Activated naive CD4-positive, alpha-beta T cell (primary cell): ENCODE results near the gene CFAP161.
"Not testable (repeated sequence)": the region's sequence is repeated elsewhere in the genome, so short reads cannot be mapped to it uniquely, and the experiment has no call there.

Experiments
- DNase-seq, 4 experiments: peaks; one replicate each; lab custom pipeline; 2025; lab: John Stamatoyannopoulos, UW

Gene CFAP161

DNA sequence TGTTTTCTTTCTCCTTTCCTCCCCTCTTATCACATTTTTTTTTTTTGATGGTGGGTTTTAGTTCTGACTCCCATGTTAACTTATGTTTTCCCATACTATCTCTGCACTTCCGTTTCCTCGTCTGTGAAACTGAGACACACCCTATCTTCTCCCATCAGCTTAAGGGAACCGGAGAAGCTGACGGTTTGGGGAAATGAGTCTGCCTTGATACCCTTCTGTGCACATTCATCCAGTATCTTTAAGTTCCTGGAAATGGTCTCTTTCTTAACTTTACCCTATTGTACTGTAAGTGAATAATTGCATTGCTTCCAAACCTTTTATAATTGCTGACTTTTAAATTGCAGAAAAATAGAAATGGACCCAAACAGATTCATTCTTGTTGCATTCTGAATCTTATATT is 26.2 kb upstream of the CFAP161 start:
- no peak for DNase-seq

DNA sequence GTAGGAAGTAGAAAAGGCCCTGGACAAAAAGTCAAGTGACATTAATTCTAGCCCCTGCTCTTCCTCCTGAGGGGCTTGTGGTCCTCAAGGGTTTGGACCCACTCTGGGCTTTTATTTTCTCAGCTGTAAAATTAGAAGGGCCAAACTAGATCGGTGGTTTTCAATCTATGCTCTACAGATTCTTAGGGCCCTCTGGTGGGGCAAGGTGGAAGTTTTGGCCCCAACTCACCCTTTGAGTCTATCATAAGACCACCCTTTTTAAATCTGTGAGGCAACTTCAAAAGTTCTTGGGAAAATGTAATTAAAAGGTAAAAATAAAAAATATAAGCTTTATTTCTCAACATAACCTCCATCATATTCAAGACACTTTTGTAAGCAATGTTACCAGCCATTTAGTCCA is 25.6 kb upstream of the CFAP161 start:
- no peak for DNase-seq

DNA sequence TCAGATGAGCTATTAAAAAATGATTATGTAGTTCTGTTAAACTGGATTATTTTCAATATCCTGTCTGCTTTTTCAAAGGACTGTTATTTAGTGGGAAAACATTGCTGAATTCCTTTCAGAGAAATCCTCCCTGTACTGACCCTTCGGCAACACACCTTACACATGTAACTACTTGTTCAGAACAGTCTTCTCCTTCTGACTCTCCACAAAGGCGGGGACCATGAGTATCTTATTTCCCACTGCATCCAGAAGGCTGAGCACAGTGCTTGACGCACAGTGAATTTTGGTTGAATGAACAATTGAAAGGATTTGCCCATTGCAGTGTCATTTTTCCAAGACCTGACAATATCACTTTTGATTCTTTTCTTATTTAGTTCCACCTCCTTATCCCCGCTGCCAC is 23.1 kb upstream of the CFAP161 start:
- DNase-seq: no peak

DNA sequence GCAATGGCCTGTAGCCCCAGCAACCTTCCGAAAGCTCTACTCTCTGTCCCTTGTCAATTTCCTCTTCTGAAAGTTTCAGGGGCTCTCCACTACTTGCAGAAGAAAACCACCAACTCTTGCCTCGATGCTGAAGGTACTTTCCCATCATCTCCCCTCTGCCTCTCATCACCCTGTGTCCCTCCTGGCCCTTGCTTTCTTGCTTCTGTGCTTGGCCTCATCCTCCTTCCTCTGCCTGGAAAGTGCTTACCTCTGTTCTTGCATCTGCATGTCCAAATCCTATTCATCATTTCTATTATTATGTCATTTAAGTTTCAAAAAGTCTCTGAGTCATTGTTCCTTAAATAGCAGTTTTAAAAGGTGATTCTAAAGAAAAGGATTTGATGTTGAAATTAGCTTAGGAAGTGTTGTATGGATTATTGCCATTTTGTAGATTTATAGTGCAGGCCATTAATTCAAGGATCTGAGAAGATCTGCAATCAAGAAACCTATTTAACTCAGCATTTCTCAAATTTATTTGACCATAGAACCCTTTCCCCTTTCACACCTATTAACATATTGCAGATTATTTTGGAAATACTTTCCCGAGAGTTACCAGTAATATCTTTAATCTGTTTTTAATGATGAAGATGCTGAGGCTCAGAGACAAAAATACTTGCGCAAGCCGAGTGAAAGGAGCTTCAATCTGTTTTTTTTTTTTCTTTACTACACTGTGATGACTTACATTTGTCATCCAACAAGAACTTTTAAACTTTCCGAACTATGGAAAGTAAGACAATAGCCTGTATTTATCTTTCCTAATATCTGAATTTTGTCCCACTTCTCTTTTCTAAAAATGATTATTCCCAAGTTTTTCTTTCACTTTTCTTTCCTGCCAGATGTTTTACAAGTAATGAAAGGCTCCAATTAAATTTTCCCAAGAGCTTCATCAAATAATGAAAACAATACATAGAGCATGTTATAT is 22.3 kb upstream of the CFAP161 start:
- DNase-seq: no peak

DNA sequence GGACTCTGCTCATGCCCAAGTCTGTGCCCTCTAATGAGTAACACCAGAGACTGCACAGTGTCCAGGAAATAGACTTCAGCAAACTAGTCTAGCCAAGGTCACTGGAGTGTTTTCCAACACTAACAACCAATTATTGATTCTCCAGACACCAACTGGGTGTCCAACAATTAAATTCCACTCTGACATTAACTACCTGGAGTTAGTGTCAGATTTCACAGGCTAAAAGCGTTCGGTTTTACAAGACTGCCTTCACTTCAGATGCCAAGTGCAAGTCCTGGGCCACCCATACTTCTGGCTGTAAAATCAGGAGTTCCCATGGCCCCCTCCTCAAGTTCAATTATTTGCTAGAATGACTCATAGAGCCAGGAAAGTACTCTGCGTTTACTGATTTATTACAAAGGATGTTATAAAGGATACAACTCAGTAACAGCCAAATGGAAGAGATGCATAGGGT is 20.8 kb upstream of the CFAP161 start:
- DNase-seq: no peak

DNA sequence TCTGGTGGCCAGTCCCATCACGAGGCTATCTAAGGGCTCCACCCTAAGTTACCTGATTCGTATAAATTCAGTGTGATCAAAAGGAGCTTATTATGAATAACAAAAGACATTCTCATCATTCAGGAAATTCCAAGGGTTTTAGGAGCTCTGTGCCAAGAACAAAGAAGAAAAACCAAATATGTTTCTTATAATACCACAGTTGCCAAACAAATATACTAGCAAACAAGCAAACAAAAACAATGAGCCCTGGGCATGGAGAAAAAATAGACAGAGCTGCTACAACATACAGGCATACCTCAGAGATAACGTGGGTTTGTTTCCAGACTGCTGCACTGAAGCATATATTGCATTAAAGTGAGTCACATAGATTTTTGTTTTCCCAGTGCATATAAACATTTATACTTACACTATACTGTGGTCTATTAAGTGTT is 20.2 kb upstream of the CFAP161 start:
- no peak for DNase-seq

DNA sequence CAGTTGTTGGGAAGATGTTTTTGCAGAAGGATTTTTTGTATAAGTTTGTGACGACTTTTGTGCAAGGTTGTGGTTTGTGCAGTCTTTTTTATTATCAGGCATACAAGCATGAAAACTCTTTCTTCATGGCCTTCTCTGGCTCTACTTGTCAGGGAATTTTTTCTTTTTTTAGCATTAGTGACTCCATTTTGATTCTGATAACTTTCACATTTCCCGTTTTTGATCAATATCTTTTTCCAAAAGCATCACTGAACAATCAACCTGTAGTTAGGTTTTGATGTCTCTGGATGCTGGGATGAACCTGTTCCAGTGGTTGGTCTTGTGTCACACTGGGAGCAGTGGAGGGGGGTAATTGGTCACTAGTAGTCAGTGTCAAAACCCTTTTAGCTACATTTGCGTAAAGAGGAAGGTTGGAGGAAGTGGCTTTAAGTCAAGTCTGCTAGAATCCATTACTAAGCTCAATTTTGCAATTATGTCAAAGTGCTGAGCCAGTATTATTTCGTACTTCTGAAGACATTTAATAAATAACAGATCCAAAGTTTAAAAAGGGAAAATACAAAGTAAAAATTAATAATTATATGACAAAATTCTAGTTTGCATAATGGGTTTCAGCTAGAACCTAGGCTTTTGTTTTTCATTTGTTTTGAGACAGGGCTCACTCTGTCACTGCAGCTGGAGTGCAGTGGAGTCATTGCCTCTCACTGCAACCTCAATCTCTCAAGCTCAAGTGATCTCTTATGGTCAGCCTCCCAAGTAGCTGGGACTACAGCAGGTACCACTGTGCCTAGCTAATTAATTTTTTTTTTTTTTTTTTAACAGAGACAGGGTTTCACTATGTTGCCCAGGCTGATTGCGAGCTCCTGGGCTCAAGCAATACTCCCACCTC is 18.8 kb upstream of the CFAP161 start:
- DNase-seq: no peak

DNA sequence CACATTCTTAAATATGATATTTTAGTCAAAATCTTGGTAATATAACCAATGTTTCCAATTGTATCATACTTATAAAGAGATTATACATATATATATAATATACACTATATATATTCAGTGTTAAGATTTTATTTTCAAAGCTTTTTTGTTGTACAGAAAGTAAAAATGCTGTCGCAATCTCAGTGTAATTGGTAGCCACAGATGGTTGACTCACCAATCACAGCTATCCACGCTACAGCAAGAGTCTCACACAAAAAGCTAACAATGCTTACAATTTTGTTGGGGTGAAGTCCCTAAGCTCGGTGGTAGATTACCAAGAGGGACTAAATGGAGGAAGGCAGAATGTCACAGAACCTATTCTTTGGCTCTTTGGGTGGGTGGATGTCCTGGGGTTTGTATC is 16.9 kb upstream of the CFAP161 start:
- DNase-seq: no peak

DNA sequence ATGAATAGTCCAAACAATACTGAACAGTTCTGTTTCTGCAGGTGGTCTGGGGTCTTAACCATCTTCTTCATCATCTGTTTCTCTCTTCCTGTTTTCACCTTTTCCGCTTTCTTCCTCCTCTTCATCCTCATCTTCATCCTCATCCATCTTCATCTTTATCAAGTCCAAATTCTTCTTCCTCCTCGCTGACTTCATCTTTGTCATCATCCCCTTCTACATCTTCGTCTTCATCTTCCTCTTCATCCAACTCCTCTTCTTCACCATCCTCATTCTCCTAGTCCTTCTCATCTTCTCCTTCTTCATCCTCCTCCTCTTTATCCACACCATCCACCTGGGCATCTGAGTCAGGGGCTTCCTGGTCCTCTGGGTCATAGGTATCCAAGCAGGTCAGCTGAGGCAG is 16.5 kb upstream of the CFAP161 start:
- no peak for DNase-seq

DNA sequence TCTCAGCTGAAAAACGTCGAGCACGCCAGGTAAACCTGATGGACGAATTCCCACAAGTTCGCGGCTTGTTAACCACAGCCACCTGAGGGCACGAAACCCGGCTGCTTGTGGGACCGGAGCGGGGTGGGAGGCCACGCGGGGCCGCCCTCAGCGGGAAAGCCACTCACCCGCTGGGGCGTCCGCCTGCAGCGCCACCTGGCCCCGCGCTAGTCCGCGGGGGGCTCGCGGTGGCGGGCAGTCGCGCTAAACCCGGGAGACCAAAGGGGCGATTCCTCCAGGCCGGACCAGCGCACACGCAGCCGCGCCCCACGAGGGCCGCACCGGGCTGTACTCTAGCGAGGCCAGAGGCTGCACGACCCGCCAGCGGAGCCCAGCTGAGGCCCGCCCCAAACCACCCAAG is 15.7 kb upstream of the CFAP161 start:
- no peak for DNase-seq

DNA sequence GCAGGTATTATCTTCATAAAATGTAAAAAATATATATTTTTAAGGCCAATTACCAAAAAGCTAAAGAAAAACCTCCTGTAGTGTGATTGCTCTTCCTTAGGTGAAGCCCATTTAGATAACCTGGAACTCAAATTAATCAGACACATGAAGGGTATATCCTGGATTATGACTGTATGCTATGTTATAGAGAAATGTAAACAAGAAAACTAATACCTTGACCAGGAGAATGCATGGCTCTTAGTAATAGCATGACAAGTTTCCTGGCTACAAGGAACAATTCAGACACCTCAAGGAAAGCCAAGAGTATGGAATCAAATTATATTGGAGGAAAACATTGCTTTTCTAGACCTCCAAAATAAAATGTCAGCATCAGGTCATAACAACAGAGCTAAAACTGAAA is 14.0 kb upstream of the CFAP161 start:
- no peak for DNase-seq

DNA sequence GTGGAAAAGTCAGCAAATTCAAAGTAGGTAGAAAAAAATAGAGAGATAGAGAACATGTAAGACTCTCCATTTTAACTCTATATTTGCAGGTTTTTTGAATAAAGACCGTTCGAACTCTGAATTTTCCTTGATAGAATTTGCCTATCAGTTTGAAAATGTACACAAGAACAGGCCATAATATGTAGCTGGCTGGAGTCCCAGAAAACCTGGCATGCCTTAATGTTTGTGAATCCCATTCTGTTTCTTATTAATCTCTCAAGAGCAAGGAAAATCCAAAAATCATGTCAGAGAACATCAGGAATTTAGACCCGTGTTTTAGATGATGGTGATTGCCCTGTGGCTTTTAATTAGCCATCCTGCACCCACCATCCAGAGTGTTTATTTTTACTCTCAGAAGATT is 7.2 kb upstream of the CFAP161 start:
- DNase-seq: no peak

DNA sequence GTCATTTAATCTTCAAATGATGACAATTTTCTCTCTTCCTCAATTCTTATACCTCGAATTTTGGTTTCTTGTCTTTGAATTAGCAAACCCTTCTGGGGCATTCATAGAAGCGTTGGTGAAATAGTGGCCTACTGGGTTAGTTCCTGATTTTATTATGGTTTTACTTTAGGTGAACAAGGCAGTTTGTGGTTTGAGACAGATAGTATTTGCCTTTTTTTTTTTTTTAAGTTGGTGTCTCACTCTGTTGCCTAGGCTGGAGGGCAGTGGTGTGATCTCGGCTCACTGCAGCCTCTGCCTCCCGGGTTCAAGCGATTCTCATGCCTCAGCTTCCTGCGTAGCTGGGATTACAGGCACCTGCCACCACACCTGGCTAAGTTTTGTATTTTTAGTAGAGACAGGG is 7.4 kb downstream of the CFAP161 start:
- not testable (repeated sequence) for DNase-seq

DNA sequence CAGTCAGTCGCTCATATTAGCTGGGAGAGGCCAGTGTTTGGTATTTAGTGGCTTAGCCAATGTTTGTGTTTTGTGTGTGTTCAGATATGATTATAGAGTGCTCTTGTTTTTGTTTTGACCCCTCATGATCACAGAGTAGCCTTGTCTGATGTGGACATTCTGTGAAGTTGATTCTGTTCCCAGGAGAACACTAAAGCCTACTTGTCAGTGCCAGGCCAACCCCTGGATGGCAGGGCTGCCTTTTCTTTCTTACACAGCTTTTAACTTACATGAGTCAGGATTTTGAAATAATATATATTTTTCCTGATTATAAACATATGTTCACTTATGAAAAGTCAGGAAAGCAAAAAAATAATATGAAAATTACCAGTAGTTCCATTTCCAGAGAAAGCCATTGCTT is 11.9 kb downstream of the CFAP161 start:
- no peak for DNase-seq

DNA sequence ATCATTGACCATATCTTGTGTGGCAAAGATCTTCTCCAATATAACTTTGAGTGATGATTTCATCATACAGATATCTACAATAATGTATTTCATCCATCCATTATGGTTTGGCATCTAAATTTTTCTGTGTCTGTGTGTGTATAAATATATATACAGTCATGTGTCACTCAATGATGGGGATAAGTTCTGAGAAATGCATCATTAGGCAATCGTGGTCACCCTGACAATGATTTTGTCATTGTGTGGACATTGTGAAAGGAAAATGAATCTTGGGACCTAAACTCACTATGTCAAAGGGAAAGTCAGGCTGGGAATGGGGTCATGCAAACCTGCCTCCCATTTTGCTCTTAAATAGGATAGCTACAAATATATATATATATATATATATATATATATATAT is 12.4 kb downstream of the CFAP161 start:
- no peak for DNase-seq

DNA sequence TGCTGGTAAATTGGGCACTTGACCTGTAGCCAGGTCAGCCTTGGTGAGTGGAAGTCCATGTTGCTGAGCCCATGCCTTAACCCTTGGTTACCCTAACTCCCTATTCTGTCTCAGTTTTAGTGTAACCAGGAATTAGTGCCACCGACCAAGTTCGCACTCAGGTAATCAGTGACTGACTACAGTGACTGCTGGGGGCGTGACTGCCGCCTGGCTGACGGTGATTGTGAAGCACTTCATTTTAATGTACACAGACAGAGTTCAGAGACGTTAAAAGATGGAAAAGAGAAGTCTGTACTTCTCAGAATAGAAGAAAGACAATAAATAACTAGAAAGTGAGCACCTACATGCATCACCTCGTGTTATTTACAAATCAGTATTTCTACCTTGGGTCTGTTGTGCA is 17.3 kb downstream of the CFAP161 start:
- no peak for DNase-seq

DNA sequence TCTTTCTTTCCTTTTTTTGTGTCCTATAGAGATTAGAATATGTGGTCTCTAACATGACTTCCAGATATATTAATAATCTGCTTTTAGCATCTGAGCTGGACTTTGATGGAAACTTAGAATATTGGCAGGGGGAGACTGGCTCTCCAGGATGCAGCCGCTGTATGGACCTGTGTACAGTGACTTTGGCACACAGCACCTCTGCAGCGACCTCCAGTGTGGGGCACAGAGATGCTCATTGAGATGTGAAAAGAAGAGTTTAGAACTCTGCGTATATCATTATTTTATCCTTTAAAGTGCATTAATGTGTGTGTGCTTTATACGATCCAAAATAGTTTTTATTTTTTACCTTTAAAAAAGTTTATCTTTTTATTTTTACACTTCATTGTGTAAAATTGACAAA is 18.3 kb downstream of the CFAP161 start:
- DNase-seq: no peak

DNA sequence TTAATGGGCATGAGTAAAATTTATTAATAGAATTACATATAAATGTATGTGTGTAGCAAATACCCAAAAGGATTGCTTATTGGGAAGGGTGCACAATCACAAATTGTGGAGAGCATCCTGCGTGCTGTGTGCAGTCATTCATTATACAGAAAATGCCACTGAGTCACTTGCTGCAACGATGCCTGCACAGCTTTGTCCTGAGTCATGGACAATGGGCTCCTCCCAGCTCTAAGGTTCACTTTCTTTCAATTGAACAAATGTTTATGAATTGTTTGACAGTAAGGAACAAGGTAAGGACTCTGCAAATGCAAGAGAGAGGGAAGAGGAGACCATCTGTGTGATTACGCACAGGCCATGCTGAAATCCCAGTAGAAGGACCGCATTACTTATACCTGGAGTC is 18.7 kb downstream of the CFAP161 start:
- no peak for DNase-seq

DNA sequence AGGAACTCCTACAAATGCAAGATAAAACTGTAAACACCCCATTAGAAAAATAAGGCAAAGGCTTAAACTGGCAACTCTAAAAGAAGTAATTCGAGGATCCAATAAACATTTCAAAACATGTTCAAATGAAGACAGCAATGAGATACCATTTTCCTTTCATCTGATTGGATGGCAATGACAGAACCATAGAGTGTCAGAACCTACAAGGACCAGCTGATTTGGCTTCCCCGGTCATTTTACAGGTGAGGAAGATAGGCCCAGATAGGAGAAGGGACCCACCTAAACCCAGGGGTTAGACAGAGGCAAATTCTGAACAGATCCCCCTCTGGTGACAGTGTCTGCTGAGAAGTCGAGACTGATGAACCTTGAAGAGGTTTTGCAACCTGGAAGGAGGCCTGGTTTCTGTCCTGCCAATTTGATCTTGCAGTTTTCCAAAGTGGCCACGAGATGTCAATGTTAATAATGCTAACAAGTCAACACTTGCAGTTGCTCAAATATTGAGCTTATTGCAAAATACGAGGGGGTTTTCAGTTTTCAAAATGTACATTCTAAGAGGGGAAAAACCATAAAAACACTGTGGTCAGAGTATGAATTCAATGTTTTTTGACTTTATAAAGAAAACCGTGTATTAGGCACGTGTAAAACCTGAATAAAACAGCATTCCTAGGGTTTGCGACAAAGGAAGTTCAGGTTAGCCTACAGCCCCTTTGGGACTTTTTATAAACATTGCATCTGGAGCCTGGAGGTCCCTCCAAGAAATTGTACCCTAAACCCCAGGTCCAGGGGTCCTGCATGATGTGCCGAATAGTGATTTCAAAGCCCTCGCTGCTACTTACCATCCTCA is 21.5 kb downstream of the CFAP161 start:
- no peak for DNase-seq

DNA sequence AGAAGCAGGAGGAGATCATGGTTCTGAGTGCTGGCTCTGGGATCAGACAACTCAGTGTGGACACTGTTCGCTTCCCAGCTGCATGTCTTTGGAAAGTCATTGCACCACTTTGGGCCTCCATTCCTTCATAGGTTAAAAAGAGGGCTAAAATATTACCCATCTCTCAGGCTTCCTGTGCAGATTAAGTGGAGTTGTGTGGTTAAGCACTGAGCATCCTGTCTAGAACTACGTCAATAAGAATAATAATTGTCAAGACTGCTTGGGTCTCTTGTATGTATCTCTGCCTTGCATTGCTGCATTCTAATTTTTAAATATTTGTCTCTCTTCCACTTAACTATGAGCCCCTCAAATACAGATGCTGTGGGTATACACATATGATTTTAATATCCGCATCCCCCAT is 22.3 kb downstream of the CFAP161 start:
- DNase-seq: no peak

DNA sequence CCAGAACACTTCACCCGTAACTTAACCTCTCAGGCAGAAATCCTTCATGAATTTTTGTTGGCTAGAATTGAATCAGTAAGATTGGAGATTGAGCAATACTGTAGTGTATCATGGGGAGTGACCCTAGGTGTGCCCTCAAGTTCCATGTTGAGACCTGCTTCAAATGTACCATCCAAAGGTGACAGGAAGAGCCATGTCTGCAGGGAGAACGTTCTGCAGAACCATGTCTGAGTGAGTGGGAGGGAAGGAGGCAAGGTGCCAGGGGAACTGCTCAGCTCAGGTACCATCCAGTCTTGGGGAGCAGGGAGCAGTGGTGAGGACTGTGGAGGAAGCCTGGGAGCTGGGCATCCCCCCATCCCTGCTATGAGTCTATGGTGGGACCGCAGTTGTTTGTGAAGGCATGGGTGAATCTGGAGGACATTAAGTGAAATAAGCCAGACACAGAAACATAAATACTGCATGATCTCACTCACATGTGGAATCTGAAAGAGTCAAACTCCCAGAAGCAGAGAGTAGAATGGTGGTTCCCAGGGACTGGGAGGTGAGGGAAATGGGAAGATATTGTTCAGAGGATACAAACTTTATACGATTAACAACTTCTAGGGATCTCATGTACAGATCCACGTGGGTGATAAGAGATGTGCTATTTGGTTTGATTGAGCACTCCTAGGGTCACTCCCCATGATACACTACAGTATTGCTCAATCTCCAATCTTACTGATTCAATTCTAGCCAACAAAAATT is 23.3 kb downstream of the CFAP161 start:
- DNase-seq: no peak

DNA sequence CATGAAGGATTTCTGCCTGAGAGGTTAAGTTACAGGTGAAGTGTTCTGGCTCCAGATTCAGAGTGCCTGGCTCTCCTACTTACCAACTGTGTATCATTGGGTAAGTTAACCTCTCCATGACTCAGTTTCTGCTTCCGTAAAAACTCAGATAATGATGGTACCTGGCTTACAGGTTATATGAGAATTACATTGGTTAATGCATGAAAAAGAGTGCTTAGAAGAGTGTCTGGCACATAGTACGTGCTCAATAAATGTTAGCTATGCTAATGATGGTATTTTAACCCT is 23.8 kb downstream of the CFAP161 start:
- DNase-seq: no peak
